Kidney epithelial cell (primary cell): ENCODE measurements around the gene LSM5. TPM values are rescaled to one million over a fixed set of nuclear protein-coding genes. Genes with fewer than 3 reads are reported as not detected.

Experiments
- DNase-seq: peaks from one replicate; pipeline ENCODE4 v3.0.0-alpha.2; 2010; ENCODE audit warnings: low read depth
- H3K27me3 ChIP-seq: 2 replicates; pipeline ENCODE4 v1.6.0; 2011; ENCODE audit warnings: low read length; ENCODE audit not compliant: control insufficient read depth, insufficient read depth
- H3K36me3 ChIP-seq: 2 replicates; pipeline ENCODE4 v1.5.1; 2011; ENCODE audit warnings: low read length; ENCODE audit not compliant: control insufficient read depth, insufficient read depth
- H3K4me3 ChIP-seq: 2 replicates; pipeline ENCODE4 v1.5.1; 2011; ENCODE audit warnings: low read depth, mild to moderate bottlenecking, control low read depth, low read length
- total RNA-seq: library from RNA; depleted of rRNA; stranded (reverse); fragments of >200 nt; gene quantifications from 2 replicates; pipeline ENCODE4 v1.2.3, GENCODE V29; 2015
- TF ChIP-seq, protein P1 (sequence below): IDR thresholded peaks from 2 replicates; pipeline ENCODE4 v1.5.1; 2011; ENCODE audit warnings: mild to moderate bottlenecking, moderate library complexity, low read length, control low read depth, inconsistent platforms; ENCODE audit not compliant: insufficient read depth, poor library complexity, severe bottlenecking

Gene LSM5
- total RNA-seq, 1 donor from 2014 or later, result 10.0 TPM

GRCh38 chr7:32522746-32523530, 32.8 kb upstream of the LSM5 start:
- Histone ChIP-seq H3K4me3 (no peak overlapping the region), H3K36me3 (no peaks in the 10 kb centered on the region), H3K27me3 (no peaks in the 10 kb centered on the region)
- DNase-seq, result no peak
- TF ChIP-seq, protein P1, sequence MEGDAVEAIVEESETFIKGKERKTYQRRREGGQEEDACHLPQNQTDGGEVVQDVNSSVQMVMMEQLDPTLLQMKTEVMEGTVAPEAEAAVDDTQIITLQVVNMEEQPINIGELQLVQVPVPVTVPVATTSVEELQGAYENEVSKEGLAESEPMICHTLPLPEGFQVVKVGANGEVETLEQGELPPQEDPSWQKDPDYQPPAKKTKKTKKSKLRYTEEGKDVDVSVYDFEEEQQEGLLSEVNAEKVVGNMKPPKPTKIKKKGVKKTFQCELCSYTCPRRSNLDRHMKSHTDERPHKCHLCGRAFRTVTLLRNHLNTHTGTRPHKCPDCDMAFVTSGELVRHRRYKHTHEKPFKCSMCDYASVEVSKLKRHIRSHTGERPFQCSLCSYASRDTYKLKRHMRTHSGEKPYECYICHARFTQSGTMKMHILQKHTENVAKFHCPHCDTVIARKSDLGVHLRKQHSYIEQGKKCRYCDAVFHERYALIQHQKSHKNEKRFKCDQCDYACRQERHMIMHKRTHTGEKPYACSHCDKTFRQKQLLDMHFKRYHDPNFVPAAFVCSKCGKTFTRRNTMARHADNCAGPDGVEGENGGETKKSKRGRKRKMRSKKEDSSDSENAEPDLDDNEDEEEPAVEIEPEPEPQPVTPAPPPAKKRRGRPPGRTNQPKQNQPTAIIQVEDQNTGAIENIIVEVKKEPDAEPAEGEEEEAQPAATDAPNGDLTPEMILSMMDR, result no peak

DNA sequence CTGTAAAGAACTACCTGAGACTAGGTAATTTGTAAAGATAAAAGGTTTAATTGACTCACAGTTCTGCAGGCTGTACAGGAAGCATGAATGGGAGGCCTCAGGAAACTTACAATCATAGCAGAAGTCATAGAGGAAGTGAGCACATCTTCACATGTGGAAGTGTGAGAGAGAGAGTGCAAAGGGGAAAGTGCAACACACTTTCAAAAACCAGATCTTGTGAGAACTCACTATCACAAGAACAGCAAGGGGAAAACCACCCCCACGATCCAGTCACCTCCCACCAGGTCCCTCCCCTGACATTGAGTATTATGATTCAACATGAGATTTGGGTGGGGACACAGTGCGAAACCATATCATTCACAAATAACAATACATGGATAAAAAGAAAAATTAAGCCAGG, 29.6 kb upstream of the LSM5 start:
- H3K27me3 ChIP-seq, result no peaks in the 10 kb centered on the region
- no peak overlapping the region for H3K4me3 ChIP-seq
- H3K36me3 ChIP-seq, result no peaks in the 10 kb centered on the region
- TF ChIP-seq, protein P1, result no peak
- no peak for DNase-seq

GRCh38 chr7:32518534-32519140, 28.5 kb upstream of the LSM5 start:
- H3K36me3 ChIP-seq, result no peaks in the 10 kb centered on the region
- TF ChIP-seq, protein P1, result no peak

GRCh38 chr7:32516551-32517100, 26.4 kb upstream of the LSM5 start:
- Histone ChIP-seq H3K36me3 (no peaks in the 10 kb centered on the region), H3K4me3 (no peak overlapping the region), H3K27me3 (no peaks in the 10 kb centered on the region)
- no peak for DNase-seq
- TF ChIP-seq, protein P1, result no peak

More at GRCh38 chr7:32518534-32519140, 28.5 kb upstream of the LSM5 start:
- no peak for DNase-seq
- Histone ChIP-seq H3K4me3 (no peak overlapping the region), H3K27me3 (no peaks in the 10 kb centered on the region)

- TF ChIP-seq, protein P1, result no peak
- H3K27me3 ChIP-seq, result no peaks in the 10 kb centered on the region
- H3K4me3 ChIP-seq, result no peak overlapping the region
- DNase-seq, result no peak
- H3K36me3 ChIP-seq, result no peaks in the 10 kb centered on the region
These were observed 25.8 kb upstream of the LSM5 start for GRCh38 chr7:32515890-32516550.
